ENCODE data around the gene CLIP4. TPM values are rescaled to one million over a fixed set of nuclear protein-coding genes. Genes with fewer than 3 reads are reported as not detected.

Gene CLIP4
- total and polyA plus RNA-seq, 2 of the 13 experiments (the other 11 are each of a cell fraction or from before 2014, with no cell fraction given) = 0.46 to 0.49 TPM

GRCh38 chr2:29164091-29164846 is 49.1 kb downstream of the CLIP4 start (continued):
- TF ChIP-seq, protein P1, sequence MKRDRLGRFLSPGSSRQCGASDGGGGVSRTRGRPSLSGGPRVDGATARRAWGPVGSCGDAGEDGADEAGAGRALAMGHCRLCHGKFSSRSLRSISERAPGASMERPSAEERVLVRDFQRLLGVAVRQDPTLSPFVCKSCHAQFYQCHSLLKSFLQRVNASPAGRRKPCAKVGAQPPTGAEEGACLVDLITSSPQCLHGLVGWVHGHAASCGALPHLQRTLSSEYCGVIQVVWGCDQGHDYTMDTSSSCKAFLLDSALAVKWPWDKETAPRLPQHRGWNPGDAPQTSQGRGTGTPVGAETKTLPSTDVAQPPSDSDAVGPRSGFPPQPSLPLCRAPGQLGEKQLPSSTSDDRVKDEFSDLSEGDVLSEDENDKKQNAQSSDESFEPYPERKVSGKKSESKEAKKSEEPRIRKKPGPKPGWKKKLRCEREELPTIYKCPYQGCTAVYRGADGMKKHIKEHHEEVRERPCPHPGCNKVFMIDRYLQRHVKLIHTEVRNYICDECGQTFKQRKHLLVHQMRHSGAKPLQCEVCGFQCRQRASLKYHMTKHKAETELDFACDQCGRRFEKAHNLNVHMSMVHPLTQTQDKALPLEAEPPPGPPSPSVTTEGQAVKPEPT (CRISPR knock-in tag; IDR thresholded peaks at IDR 0.05; ENCODE audit: low read depth) = no peak
- TF ChIP-seq SRSF1 (optimal IDR thresholded peaks at IDR 0.05; ENCODE audit: low read depth, low read length) (no peak), ZNF282 (IDR thresholded peaks at IDR 0.05; ENCODE audit: partially characterized antibody) (no peak), GATAD1 (CRISPR knock-in tag; IDR thresholded peaks at IDR 0.05) (no peak), ZEB1 (IDR thresholded peaks at IDR 0.05; ENCODE audit: insufficient replicate concordance, low read depth) (no peak), BHLHE40 (IDR thresholded peaks at IDR 0.05; ENCODE audit: low read length) (no peak), GZF1 (CRISPR knock-in tag; IDR thresholded peaks at IDR 0.05) (no peak), ZBTB2 (CRISPR knock-in tag; IDR thresholded peaks at IDR 0.05; ENCODE audit: low read depth) (no peak)
